GM20000 (cell line): ENCODE results near the gene FLOT1.
"Not testable (repeated sequence)": the region's sequence is repeated elsewhere in the genome, so short reads cannot be mapped to it uniquely, and the experiment has no call there.

Experiments used
- DNase-seq: peaks from one replicate; pipeline ENCODE4 v3.0.0; 2012; ENCODE audit warnings: low spot score
- TF ChIP-seq, protein P1 (sequence below): IDR thresholded peaks from 2 replicates; pipeline ENCODE4 v1.5.1; 2012; ENCODE audit warnings: mild to moderate bottlenecking, control low read depth; ENCODE audit errors: extremely low read depth, missing control alignments

FLOT1 gene

DNA sequence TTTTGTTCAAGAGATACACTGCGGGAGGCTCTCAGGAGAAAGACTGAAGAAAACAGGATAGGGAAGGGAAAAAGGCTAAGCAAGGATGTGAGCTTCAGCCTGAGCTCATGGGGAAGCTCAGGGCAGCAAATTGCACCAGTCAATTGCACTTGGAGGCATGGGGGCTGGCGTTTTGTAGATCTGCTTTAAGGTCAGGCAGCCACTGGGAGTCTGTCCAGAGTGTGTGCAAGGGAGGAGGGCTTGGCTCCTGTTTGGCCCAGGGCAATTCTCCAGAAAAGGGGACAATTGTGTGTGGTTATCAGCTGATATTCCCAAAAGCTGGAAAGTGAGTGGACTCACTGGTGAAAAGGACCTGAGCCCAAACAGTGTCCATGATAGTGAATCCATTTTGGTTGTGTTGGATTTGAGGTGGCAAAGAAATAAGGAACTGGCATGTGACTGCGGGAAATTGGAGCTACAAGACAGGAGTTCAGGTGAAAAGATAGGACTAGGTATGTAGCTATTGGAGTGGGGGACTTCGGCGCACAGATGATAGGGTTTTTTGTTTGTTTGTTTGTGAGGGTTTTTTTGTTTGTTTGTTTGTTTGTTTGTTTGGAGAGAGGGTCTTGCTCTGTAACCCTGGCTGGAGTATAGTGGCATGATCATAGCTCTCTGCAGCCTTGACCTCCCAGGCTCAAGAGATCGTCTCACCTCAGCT lies 24.1 kb upstream of the FLOT1 start:
- TF ChIP-seq, protein P1, sequence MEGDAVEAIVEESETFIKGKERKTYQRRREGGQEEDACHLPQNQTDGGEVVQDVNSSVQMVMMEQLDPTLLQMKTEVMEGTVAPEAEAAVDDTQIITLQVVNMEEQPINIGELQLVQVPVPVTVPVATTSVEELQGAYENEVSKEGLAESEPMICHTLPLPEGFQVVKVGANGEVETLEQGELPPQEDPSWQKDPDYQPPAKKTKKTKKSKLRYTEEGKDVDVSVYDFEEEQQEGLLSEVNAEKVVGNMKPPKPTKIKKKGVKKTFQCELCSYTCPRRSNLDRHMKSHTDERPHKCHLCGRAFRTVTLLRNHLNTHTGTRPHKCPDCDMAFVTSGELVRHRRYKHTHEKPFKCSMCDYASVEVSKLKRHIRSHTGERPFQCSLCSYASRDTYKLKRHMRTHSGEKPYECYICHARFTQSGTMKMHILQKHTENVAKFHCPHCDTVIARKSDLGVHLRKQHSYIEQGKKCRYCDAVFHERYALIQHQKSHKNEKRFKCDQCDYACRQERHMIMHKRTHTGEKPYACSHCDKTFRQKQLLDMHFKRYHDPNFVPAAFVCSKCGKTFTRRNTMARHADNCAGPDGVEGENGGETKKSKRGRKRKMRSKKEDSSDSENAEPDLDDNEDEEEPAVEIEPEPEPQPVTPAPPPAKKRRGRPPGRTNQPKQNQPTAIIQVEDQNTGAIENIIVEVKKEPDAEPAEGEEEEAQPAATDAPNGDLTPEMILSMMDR, result no peak

DNA sequence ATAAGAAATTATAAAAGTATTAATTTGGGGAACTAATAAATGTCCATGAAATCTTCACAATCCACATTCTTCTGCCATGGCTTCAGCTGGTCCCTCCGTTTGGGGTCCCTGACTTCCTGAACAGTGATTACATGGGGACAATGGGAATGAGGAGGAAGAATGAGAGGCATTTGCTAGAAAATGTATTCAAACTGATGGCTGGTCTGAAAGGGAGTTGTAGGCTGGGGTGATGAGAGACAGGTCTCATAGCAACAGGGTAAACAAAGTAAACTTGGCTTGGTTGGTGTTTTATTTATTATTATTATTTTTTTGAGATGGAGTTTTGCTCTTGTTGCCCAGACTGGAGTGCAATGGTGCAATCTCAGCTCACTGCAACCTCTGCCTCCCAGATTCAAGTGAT lies 23.0 kb upstream of the FLOT1 start:
- not testable (repeated sequence) for DNase-seq

More for the DNA sequence above, 24.1 kb upstream of the FLOT1 start:
- no peak for DNase-seq

DNA sequence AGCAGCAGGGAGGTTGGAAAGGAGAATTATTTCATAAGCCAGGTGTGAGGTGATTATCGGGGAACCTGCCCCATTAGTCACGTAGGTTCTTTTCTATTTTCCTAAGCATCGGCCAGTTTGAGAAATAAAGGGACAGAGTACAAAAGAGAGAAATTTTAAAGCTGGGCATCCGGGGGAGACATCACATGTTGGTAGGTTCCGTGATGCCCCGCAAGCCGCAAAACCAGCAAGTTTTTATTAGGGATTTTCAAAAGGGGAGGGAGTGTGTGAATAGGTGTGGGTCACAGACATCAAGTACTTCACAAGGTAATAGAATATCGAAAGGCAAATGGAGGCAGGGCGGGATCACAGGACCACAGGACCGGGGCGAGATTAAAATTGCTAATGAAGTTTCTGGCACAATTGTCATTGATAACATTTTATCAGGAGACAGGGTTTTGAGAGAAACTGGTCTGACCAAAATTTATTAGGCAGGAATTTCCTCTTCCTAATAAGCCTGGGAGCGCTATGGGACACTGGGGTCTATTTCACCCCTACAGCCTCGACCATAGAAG lies 22.1 kb upstream of the FLOT1 start:
- DNase-seq, result not testable (repeated sequence)

DNA sequence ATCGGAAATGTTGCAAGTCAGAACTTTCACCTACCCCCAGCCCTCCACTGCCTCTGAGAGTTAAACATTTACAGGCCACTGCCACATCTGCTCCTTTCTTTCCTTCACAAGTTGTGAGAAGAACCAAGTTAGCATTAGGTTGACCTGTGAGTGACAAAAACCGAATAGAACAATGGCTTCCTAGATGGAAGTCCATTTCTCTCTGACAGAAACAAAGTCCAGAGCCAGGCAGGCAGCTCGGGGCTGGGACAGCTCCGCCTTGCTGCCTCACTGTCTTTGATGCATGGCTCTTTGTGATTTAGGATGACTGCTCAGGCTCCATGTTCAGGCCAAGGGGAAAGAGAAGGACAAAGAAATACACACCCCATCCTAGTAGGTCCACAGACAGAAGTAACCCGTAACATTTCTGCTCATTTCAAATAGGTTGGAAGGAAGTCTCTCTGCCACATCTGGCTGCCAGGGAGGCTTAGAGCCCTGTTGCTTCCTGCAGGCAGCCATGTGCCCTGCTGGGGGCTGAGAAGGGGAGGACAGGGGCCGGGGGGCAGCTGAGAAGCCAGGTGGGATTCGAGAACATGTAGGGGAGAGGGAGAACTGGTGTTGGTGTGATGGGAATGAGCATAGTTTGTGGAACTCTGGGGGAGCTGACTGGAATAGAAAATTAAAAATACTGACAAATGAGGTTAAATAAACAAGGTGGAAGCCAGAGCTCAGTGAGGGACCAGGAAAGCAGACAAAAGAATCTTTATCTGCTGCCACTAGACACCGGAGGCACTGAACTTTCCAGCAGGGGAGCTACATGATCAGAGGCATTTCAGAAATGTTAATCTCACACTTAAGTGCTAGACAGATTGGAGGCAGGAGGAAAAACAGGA lies 21.4 kb upstream of the FLOT1 start:
- TF ChIP-seq, protein P1, result no peak
- DNase-seq, result no peak

DNA sequence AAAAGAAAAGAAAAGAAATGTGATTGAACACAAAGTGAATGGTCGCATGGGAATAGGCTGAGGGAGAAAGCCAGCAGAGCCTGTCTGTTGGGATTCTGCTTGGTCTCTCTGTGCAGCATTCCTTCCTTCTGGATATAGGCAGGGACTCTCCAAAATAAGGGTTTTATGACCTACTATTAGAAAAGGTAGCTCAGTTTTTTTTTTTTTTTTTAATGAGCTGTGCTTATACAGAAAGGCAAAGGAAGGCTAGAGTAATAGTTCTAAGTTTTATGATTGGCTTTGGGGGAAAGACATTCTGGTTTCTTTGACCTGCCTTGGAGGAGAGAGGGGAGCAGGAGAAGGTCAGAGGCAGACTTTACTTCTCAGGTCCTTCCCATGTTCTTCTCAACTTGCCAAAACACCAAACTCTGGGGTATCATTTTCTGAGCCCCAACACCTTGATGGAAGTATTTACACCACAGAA lies 20.7 kb upstream of the FLOT1 start:
- TF ChIP-seq, protein P1, result no peak
- no peak for DNase-seq

DNA sequence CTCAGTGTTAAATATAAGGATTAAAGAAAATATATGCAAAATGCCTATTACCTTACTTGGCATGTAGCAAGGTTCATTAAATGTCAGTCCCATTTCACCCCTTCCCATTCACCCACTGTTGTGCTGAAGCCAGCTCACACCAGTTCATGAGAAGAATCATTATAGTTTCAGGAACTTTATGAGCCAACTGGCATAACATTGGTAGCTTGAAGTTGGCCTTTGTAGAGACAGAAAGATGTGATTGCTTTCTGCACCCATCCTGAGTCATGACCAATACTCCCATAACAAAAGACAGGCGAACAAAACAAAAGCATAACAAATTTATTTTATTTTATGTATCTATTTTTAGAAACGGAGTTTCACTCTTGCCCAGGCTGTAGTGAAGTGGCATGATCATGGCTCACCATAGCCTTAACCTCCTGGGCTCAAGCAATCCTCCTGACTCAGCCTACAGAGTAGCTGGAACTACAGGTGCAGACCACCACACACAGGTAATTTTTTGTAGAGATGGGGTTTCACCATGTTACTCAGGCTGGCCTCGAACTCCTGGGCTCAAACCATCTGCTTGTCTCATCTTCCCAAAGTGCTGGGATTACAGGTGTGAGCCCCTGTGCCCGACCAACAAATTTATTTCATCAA lies 19.4 kb upstream of the FLOT1 start:
- TF ChIP-seq, protein P1, result no peak
- no peak for DNase-seq

DNA sequence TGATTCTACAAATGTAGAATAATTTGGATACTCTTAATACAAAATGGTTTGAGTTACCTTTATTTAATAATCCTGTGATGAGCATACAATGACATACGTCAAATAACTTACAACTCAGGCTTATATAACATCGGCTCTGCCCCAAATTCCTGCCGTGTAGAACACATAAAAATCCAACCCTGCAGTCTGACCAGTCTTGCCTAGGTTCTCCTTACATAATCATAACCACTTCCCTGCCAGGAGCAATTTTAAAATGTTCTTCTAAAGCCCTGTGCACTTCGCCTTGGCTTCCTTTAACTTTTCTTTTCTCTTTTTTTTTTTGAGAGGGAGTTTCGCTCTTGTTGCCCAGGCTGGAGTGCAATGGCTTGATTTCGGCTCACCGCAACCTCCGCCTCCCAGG lies 18.1 kb upstream of the FLOT1 start:
- TF ChIP-seq, protein P1, result no peak
- DNase-seq, result no peak
